GM19372 (cell line): Measurements from ENCODE around the gene NR3C1.

Experiments
- ATAC-seq: cut with Tn5 transposase; IDR thresholded peaks from one replicate; pipeline ENCODE4 v1.9.1; 2021; ENCODE audit warnings: mild to moderate bottlenecking, low read depth, moderate library complexity; ENCODE audit not compliant: unreplicated experiment

The NR3C1 gene

GRCh38 chr5:143315214-143315613, 88.3 kb downstream of the NR3C1 start:
- no peak for ATAC-seq

- no peak for ATAC-seq
These were observed 88.8 kb downstream of the NR3C1 start for GRCh38 chr5:143314659-143315058.

- no peak for ATAC-seq
These were observed 89.4 kb downstream of the NR3C1 start for GRCh38 chr5:143314099-143314498.

- ATAC-seq = no peak
These were observed 90.1 kb downstream of the NR3C1 start for GRCh38 chr5:143313298-143313852.

GRCh38 chr5:143312822-143313221, 90.7 kb downstream of the NR3C1 start:
- ATAC-seq = no peak

GRCh38 chr5:143311955-143312354, 91.5 kb downstream of the NR3C1 start:
- no peak for ATAC-seq

- no peak for ATAC-seq
These were observed 92.1 kb downstream of the NR3C1 start for GRCh38 chr5:143311428-143311827.

- ATAC-seq = no peak
These were observed 93.6 kb downstream of the NR3C1 start for GRCh38 chr5:143309661-143310431.

GRCh38 chr5:143308731-143309130, 94.8 kb downstream of the NR3C1 start:
- no peak for ATAC-seq

GRCh38 chr5:143306040-143306439, 97.4 kb downstream of the NR3C1 start:
- no peak for ATAC-seq

- ATAC-seq = no peak
These were observed 98.5 kb downstream of the NR3C1 start for GRCh38 chr5:143304836-143305475.

GRCh38 chr5:143302341-143303045, 101.0 kb downstream of the NR3C1 start:
- ATAC-seq = no peak

- ATAC-seq = no peak
These were observed 105.7 kb downstream of the NR3C1 start for GRCh38 chr5:143297756-143298155.

- ATAC-seq = no peak
These were observed 113.4 kb downstream of the NR3C1 start for GRCh38 chr5:143290125-143290524.

GRCh38 chr5:143284521-143284920, 119.0 kb downstream of the NR3C1 start:
- no peak for ATAC-seq

- ATAC-seq = no peak
These were observed 119.5 kb downstream of the NR3C1 start for GRCh38 chr5:143284002-143284401.

GRCh38 chr5:143281226-143281625, 122.3 kb downstream of the NR3C1 start:
- no peak for ATAC-seq

- no peak for ATAC-seq
These were observed 123.8 kb downstream of the NR3C1 start for GRCh38 chr5:143279698-143280097.

GRCh38 chr5:143277536-143277935, 126.0 kb downstream of the NR3C1 start:
- ATAC-seq = no peak

GRCh38 chr5:143275512-143276363, 127.7 kb downstream of the NR3C1 start:
- no peak for ATAC-seq
